ENCODE data around the gene UPP2. TPM values are rescaled to one million over a fixed set of nuclear protein-coding genes. Genes with fewer than 3 reads are reported as not detected.
A peak's percentile ranks its signal among the peaks of the same experiment; 100 is the strongest.

The UPP2 gene
- total and polyA plus RNA-seq, 2 of the 13 experiments (the other 11 are each of a cell fraction or from before 2014, with no cell fraction given), result 0.07 to 0.28 TPM

DNA sequence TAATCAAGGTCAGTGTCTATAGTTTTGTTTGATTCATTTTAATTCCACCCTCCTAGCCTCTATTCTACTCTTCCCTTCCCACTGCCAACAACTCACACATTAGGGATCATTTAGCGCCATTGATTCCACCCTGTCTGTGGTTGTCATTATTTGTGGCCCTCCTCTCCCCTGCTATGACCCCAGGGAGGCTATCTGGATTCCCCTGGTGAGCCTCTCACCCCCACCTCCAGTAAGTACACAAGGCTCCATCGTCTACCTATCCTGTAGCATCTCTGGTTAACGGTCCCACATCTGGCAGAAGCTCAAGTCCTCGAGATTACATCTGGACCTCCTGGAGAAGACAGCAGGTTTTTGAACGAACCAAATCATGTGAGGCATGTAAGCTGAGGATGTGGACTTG, 27.4 kb downstream of the UPP2 start (continued):
- no peak for TF ChIP-seq YEATS4 (CRISPR knock-in tag; IDR thresholded peaks at IDR 0.05; ENCODE audit: borderline replicate concordance)
- no peak for TF ChIP-seq PAWR (CRISPR knock-in tag; IDR thresholded peaks at IDR 0.05; ENCODE audit: borderline replicate concordance)
- TF ChIP-seq SYNCRIP (IDR thresholded peaks at IDR 0.05; ENCODE audit: insufficient read depth, low read depth, low read length), result no peak
- TF ChIP-seq ZNF749 (CRISPR knock-in tag; IDR thresholded peaks at IDR 0.05; ENCODE audit: borderline replicate concordance), result no peak
- no peak for TF ChIP-seq ZNF616 (CRISPR knock-in tag; IDR thresholded peaks at IDR 0.05; ENCODE audit: low read depth)
- peak; percentile 67; the same call in 1 of the 2 replicates for TF ChIP-seq ZC3H4 (CRISPR knock-in tag; IDR thresholded peaks at IDR 0.05; ENCODE audit: borderline replicate concordance)
- no peak for TF ChIP-seq JUNB (CRISPR knock-in tag; IDR thresholded peaks at IDR 0.05; ENCODE audit: borderline replicate concordance)
- TF ChIP-seq ZNF724P (CRISPR knock-in tag; IDR thresholded peaks at IDR 0.05; ENCODE audit: borderline replicate concordance), result no peak
- TF ChIP-seq ATM (IDR thresholded peaks at IDR 0.05; ENCODE audit: borderline replicate concordance), result no peak
- 0 out of 2 replicates have a peak, but pooled peaks have one; percentile 1 for TF ChIP-seq TSC22D2 (CRISPR knock-in tag; IDR thresholded peaks at IDR 0.05; ENCODE audit: borderline replicate concordance)
- no peak for TF ChIP-seq TCF7 (IDR thresholded peaks at IDR 0.05; ENCODE audit: low read depth)
- no peak for TF ChIP-seq MAFF (IDR thresholded peaks at IDR 0.05; ENCODE audit: low read depth, low read length)
- TF ChIP-seq NR1H2 (CRISPR knock-in tag; IDR thresholded peaks at IDR 0.05; ENCODE audit: borderline replicate concordance, low read depth), result no peak
- TF ChIP-seq ZNF577 (CRISPR knock-in tag; IDR thresholded peaks at IDR 0.05; ENCODE audit: borderline replicate concordance, low read depth), result no peak
- TF ChIP-seq PHF20 (CRISPR knock-in tag; IDR thresholded peaks at IDR 0.05), result no peak; the same call in 1 of the 2 replicates
- TF ChIP-seq, protein P1, sequence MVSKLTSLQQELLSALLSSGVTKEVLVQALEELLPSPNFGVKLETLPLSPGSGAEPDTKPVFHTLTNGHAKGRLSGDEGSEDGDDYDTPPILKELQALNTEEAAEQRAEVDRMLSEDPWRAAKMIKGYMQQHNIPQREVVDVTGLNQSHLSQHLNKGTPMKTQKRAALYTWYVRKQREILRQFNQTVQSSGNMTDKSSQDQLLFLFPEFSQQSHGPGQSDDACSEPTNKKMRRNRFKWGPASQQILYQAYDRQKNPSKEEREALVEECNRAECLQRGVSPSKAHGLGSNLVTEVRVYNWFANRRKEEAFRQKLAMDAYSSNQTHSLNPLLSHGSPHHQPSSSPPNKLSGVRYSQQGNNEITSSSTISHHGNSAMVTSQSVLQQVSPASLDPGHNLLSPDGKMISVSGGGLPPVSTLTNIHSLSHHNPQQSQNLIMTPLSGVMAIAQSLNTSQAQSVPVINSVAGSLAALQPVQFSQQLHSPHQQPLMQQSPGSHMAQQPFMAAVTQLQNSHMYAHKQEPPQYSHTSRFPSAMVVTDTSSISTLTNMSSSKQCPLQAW (CRISPR knock-in tag; IDR thresholded peaks at IDR 0.05), result 0 out of 2 replicates have a peak, but pooled peaks have one; percentile 31
- peak; percentile 45 for TF ChIP-seq FOXA3 (CRISPR knock-in tag; IDR thresholded peaks at IDR 0.05)
- no peak for TF ChIP-seq ZNF230 (CRISPR knock-in tag; IDR thresholded peaks at IDR 0.05)
- TF ChIP-seq SKI (IDR thresholded peaks at IDR 0.05; ENCODE audit: partially characterized antibody), result no peak
- TF ChIP-seq ZNF766 (CRISPR knock-in tag; IDR thresholded peaks at IDR 0.05; ENCODE audit: borderline replicate concordance), result no peak
- TF ChIP-seq, protein P2, sequence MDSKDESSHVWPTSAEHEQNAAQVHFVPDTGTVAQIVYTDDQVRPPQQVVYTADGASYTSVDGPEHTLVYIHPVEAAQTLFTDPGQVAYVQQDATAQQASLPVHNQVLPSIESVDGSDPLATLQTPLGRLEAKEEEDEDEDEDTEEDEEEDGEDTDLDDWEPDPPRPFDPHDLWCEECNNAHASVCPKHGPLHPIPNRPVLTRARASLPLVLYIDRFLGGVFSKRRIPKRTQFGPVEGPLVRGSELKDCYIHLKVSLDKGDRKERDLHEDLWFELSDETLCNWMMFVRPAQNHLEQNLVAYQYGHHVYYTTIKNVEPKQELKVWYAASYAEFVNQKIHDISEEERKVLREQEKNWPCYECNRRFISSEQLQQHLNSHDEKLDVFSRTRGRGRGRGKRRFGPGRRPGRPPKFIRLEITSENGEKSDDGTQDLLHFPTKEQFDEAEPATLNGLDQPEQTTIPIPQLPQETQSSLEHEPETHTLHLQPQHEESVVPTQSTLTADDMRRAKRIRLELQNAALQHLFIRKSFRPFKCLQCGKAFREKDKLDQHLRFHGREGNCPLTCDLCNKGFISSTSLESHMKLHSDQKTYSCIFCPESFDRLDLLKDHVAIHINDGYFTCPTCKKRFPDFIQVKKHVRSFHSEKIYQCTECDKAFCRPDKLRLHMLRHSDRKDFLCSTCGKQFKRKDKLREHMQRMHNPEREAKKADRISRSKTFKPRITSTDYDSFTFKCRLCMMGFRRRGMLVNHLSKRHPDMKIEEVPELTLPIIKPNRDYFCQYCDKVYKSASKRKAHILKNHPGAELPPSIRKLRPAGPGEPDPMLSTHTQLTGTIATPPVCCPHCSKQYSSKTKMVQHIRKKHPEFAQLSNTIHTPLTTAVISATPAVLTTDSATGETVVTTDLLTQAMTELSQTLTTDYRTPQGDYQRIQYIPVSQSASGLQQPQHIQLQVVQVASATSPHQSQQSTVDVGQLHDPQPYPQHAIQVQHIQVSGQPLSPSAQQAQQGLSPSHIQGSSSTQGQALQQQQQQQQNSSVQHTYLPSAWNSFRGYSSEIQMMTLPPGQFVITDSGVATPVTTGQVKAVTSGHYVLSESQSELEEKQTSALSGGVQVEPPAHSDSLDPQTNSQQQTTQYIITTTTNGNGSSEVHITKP (CRISPR knock-in tag; IDR thresholded peaks at IDR 0.05; ENCODE audit: low read depth), result no peak
- no peak for TF ChIP-seq ZNF337 (CRISPR knock-in tag; IDR thresholded peaks at IDR 0.05; ENCODE audit: borderline replicate concordance, low read depth)
- no peak for TF ChIP-seq ZNF839 (CRISPR knock-in tag; IDR thresholded peaks at IDR 0.05; ENCODE audit: borderline replicate concordance)
- TF ChIP-seq, protein P3, sequence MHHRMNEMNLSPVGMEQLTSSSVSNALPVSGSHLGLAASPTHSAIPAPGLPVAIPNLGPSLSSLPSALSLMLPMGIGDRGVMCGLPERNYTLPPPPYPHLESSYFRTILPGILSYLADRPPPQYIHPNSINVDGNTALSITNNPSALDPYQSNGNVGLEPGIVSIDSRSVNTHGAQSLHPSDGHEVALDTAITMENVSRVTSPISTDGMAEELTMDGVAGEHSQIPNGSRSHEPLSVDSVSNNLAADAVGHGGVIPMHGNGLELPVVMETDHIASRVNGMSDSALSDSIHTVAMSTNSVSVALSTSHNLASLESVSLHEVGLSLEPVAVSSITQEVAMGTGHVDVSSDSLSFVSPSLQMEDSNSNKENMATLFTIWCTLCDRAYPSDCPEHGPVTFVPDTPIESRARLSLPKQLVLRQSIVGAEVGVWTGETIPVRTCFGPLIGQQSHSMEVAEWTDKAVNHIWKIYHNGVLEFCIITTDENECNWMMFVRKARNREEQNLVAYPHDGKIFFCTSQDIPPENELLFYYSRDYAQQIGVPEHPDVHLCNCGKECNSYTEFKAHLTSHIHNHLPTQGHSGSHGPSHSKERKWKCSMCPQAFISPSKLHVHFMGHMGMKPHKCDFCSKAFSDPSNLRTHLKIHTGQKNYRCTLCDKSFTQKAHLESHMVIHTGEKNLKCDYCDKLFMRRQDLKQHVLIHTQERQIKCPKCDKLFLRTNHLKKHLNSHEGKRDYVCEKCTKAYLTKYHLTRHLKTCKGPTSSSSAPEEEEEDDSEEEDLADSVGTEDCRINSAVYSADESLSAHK (CRISPR knock-in tag; IDR thresholded peaks at IDR 0.05; ENCODE audit: borderline replicate concordance), result no peak
